Measurements from ENCODE around the gene AKAP6.
A peak's percentile ranks its signal among the peaks of the same experiment; 100 is the strongest.
"Not testable (repeated sequence)": the region's sequence is repeated elsewhere in the genome, so short reads cannot be mapped to it uniquely, and the experiment has no call there.

Gene AKAP6

DNA sequence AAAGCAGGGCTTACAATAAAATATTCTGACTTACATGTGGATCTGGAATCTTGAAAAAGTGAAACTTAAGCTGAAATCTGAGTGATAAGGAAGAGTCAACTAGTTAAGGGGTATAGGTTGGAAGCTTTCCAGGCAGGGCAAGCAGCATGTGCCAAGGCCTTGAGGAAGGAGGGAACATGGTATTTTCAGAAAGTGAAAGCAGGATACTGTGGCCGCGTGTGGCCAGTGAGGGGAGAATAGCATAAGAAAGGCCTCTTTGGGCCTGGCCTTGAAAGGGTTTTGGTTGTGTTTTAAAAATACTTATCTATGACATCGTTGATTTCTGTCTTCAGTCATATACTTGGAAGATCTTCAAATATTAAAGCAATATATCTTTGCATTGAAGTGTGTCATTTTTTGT, 213.4 kb downstream of the AKAP6 start:
- FAIRE-seq, result no peak

DNA sequence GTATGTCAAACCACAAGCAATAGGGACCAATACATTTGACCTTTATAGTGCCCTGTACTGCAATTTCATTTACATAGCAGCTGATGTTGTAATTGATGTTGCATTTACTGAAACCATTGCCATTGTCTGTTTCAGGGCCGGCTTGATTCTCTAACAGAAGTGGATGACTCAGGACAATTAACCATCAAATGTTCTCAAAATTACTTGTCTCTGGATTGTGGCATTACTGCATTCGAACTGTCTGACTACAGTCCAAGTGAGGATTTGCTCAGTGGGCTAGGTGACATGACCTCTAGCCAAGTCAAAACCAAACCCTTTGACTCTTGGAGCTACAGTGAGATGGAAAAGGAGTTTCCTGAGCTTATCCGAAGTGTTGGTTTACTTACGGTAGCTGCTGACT, 216.0 kb downstream of the AKAP6 start:
- FAIRE-seq, result no peak

- no peak for FAIRE-seq
These were observed 216.6 kb downstream of the AKAP6 start for GRCh38 chr14:32545506-32546210.

DNA sequence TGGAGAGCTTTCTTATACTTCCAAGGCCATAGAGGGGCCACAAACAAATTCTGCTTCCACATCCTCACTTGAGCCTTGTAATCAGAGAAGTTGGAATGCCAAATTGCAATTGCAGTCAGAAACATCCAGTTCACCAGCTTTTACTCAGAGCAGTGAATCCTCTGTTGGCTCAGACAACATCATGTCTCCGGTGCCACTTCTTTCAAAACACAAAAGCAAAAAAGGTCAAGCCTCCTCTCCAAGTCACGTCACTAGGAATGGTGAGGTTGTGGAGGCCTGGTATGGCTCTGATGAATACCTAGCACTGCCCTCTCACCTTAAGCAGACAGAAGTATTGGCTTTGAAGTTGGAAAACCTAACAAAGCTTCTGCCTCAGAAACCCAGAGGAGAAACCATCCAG, 217.1 kb downstream of the AKAP6 start:
- FAIRE-seq, result no peak

GRCh38 chr14:32552766-32553165, 223.7 kb downstream of the AKAP6 start:
- no peak for FAIRE-seq

- FAIRE-seq, result no peak
These were observed 229.9 kb downstream of the AKAP6 start for GRCh38 chr14:32559048-32559447.

DNA sequence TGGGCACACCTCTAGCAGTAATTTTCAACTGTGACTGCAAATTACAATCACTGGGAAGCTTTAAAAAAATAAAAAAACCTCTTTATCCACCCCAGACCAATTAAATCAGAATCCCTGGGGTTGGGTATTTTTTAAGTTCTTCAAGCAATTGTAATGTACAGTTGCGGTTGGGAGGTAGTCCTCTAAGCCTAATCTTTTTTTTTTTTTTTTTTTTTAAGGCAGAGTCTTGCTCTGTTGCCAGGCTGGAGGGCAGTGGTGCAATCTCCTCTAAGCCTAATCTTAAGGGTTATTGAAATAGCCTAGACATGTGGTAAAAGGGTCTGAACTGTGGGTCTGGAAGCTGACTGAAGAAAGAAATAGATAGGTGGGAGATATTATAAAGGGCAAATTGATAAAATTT, 230.5 kb downstream of the AKAP6 start:
- no peak for FAIRE-seq

DNA sequence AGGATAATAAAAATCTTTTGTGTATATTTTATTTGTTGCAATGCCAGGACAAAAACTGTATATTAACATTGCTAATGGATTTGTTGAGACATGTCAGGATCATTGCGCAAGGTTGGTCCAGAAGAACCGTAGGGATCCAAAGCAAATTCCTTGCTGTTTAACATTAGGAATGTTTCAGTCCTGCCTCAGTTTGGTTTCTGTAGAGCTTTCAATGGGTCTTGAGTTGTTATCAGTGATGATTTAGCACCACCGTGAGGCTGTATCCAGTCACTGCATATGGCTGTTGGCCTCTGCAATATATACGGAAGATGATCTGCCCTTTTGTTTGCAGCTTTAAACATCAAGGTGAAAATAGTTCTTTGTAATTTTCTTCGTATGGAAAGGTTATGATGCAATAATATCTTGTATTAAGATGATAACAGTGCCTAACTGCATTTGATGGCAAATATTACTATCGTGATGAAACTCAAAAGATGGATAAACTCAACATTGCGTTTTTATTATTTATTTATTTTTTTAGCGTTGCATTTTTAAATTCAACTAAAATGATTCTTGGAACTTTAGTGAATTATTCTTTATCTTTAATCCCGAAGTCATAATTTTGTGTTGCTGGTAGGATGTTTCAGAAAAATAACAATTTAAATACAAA, 231.2 kb downstream of the AKAP6 start:
- no peak for FAIRE-seq

DNA sequence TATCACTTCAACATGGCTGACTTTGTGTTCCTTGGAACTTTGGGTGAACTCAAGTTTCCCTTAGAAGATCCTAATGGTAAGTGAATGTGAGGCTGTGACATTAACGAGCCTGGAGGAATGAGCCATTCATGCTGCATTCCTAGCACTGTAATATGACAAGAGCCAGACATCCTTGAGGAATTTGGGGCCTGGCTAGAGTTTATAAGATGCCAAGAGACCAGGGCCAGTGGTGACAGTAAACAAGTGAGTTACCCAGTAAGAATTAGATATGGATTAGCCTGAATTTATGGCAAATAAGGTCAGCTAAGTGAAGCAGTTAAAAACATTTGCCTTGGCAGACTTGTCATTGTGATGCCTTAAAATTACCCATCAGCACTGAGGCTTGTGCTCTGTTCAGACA, 232.4 kb downstream of the AKAP6 start:
- no peak for FAIRE-seq

DNA sequence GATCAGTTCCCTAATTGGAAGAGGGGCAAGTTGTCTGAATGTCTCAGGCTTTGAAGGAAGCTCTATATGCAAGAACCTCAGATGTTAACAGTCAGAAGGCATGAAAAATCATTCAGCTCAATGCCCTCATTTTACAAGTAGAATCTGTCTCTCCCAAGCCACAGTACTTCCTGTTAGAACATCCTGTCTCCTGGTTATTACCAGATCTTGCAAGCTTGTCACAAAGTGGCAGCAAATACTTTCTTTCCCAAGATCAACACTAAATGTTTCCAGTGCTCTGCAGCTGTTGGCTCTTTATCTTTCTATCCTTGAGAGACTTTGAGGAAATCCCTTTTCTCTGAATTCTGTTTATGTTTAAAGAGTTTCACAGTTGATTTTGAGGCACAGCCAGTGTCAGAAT, 235.5 kb downstream of the AKAP6 start:
- no peak for FAIRE-seq

- FAIRE-seq, result no peak
These were observed 236.2 kb downstream of the AKAP6 start for GRCh38 chr14:32565256-32565655.

- no peak for FAIRE-seq
These were observed 238.7 kb downstream of the AKAP6 start for GRCh38 chr14:32567543-32568384.

DNA sequence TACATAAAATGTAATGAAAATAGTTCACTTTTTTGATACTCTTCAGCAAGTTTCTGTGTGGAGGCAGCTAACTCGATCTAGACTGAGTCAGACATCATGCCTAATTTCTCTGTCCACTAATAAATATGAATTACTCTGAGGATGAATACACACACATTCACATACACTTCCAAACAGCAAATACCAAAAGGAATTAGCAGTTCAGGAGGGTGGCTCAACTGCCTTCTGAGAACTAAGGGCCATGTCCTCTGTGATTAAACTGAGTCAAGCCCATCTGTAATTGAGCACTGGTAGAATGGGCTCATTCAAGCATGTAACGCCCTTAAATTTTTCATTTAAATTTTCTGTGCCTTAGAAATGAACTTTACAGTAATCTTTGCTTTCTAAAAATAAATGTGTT, 242.5 kb downstream of the AKAP6 start:
- FAIRE-seq, result no peak

- FAIRE-seq, result no peak
These were observed 243.1 kb downstream of the AKAP6 start for GRCh38 chr14:32571995-32572866.

GRCh38 chr14:32572867-32573150, 243.7 kb downstream of the AKAP6 start:
- FAIRE-seq, result no peak

DNA sequence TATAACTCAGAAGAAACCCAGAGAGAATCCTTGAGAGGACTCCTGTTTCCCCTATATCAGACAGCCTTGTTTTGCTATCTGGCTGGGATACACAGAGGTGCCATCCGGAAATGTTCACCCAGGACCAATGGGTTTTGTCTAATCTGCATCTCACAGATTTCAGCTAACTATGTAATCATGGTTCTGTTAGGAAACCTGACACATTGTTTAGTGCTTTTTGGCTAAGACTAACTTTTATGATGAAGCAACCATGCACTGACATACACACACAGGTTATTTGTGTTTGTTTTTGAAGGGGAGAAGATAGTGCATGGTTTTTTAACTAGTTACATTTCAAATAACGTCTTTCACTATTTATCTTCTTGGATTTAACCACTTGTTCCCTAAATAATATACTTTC, 245.2 kb downstream of the AKAP6 start:
- FAIRE-seq, result no peak

DNA sequence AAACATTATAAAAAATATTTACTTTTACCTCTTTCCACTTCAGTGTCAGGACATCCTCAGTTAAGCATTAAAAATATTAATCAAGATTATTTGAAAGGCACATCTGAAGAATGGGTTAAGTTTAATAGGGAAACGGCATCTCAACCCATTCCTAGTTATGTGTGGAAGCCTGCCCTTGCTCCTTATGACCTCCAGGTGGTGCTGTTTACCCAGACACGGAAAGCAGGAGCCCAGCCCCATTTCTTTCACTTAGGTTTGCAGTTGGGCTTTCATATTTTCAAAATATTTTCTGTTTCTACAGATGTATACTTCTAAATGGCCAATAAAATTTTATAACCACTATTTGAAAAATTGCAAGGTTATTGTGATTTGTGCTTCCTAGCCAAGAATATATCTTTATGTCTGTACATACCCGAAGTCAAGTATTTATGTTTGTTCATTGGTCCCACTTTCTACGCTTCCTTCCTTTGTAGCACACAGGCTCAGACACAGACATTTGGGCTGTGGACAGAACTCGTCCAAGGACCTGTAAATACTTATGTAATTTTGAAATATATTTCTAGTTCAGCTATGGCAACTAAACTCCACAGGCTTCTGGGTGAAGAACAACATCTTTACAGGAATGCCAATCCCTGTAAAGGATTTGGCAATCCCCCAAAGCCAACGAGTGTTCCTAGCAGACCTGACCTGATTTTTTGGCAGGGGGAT, 247.1 kb downstream of the AKAP6 start:
- FAIRE-seq, result peak; percentile 86

GRCh38 chr14:32576977-32577376, 247.9 kb downstream of the AKAP6 start:
- no peak for FAIRE-seq

- FAIRE-seq, result no peak
These were observed 249.1 kb downstream of the AKAP6 start for GRCh38 chr14:32578181-32578580.

- not testable (repeated sequence) for FAIRE-seq
These were observed 254.3 kb downstream of the AKAP6 start for GRCh38 chr14:32583427-32583826.

DNA sequence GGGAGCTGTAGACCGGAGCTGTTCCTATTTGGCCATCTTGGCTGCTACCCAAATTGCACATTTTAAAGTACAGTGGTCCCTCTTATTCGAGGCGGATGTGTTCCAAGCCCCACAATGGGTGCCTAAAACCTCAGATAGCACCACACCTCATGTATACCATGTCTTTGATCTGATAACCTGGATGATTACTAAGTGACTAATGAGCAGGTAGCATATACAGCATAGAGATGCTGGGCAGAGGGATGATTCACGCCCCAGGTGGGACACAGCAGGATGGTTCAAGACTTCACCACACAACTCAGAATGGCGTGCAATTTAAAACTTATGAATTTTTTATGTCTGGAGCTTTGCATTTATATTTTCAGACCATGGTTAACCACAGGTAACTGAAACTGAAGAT, 255.0 kb downstream of the AKAP6 start:
- FAIRE-seq, result no peak

DNA sequence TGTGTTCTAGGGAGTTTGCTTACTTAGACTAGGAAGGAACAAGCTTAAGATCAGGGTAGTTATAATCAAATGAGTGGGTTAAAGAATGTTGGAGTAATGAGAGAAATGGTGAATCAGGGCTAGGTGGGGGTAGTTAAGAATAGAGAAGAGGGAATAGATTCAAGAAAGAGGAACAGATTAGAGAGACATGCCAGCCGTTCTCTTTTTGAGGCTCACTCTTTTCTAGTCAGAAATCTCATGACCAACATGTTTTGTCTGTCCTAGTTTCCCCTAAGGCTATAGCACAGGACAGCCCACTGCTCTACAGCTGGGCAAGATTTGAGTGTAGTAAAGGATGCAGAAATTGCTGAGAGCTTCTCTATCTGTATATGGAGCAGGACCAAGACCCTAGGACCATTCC, 258.4 kb downstream of the AKAP6 start:
- FAIRE-seq, result no peak
